Uterus (tissue), 4 donors: ENCODE results near the gene TRAPPC2L. TPM values are rescaled to one million over a fixed set of nuclear protein-coding genes. Genes with fewer than 3 reads are reported as not detected.

Experiments used
- DNase-seq, 2 donors: peaks; one replicate each; pipeline ENCODE4 v3.0.0-alpha.2; 2019 to 2020
- H3K27ac ChIP-seq, 2 donors: fragments of 200-600 bp; sonication (generic); 1 replicate in 1 of 2; 2 replicates in 1 of 2; pipeline ENCODE4 v1.5.1; 2016 to 2018
- H3K27me3 ChIP-seq, 2 donors: fragments of 200-600 bp; sonication (generic); one replicate each; pipeline ENCODE4 v1.5.1; 2018 to 2019; ENCODE audit warnings: control low read depth in 1 of 2
- H3K36me3 ChIP-seq, 2 donors: fragments of 200-600 bp; sonication (generic); one replicate each; pipeline ENCODE4 v1.5.1; 2019; ENCODE audit warnings: control low read depth in 1 of 2
- H3K4me1 ChIP-seq, 2 donors: fragments of 200-600 bp; sonication (generic); one replicate each; pipeline ENCODE4 v1.5.1; 2018 to 2019; ENCODE audit warnings: control low read depth in 1 of 2
- H3K4me3 ChIP-seq, 2 donors: fragments of 200-600 bp; sonication (generic); 1 replicate in 1 of 2; 2 replicates in 1 of 2; pipeline ENCODE4 v1.5.1; 2018 to 2019; ENCODE audit warnings: mild to moderate bottlenecking in 1 of 2
- H3K9me3 ChIP-seq, 2 donors: fragments of 200-600 bp; sonication (generic); one replicate each; pipeline ENCODE4 v1.5.1; 2019; ENCODE audit warnings: control low read depth in 1 of 2
- POLR2A ChIP-seq, 2 donors: fragments of 450-650 bp; IDR thresholded peaks; one replicate each; pipeline ENCODE4 v1.6.1; 2016; ENCODE audit warnings: antibody characterized with exemption in 2 of 2, mild to moderate bottlenecking in 1 of 2, moderate library complexity in 1 of 2
- intact Hi-C: fragments of 100-400 bp; cut with DNase I; formaldehyde crosslinking; loops from one replicate; pipeline ENCODE4 v1.15.1; 2023; ENCODE audit warnings: low total_unique reads
- total RNA-seq, 4 donors: library from RNA; depleted of rRNA in 3 of 4; stranded (reverse); fragments of >200 nt in 3 of 4; gene quantifications; one replicate each; pipeline versions ENCODE4 v1.1.0 to v1.2.4, GENCODE V29; 2014 to 2023
- TF ChIP-seq, protein P1 (sequence below), 4 experiments: fragments of 200-600 bp in 2 of 4; fragments of 450-650 bp in 2 of 4; sonication (generic) in 2 of 4; IDR thresholded peaks; one replicate each; pipeline ENCODE4 v1.5.1; 2016 to 2019; ENCODE audit warnings: antibody characterized with exemption in 4 of 4, mild to moderate bottlenecking in 2 of 4, moderate library complexity in 1 of 4
- donor health status: DM: yes; HTN: yes; CAD: no.

Gene TRAPPC2L
- total RNA-seq, 4 donors from 2014 or later, result 21.5 to 680 (median 70.6) TPM

DNA sequence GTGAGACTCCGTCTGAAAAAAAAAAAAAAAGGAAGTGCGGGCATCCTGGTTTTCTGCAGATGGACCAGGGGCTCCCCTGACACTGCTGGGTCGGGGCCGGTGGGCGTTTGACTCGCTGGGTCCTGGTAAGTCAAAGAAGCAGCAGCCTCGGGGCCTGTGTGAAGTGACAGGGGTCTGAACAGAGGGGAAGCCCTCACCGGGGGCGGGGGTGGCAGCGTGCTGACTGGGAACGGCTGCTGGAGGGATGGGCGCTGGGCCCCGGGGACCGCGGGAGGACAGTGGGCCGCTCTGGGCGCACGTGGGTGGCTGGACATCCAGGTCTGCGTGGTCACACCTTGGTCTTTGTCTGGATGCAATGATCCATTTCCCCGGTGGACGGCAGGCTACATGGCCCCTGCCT is 8.4 kb upstream of the TRAPPC2L start:
- intact Hi-C loops, result no loop called here
- no peak overlapping the region for H3K27ac ChIP-seq
- H3K27me3 ChIP-seq, result no peaks in the 10 kb centered on the region
- H3K36me3 ChIP-seq, result no peaks in the 10 kb centered on the region
- H3K4me1 ChIP-seq, result no peaks in the 10 kb centered on the region
- no peak for DNase-seq
- no peak overlapping the region for H3K4me3 ChIP-seq
- H3K9me3 ChIP-seq, result no peaks in the 10 kb centered on the region
- no peak for TF ChIP-seq POLR2A (IDR thresholded peaks at IDR 0.05)
- TF ChIP-seq, protein P1, sequence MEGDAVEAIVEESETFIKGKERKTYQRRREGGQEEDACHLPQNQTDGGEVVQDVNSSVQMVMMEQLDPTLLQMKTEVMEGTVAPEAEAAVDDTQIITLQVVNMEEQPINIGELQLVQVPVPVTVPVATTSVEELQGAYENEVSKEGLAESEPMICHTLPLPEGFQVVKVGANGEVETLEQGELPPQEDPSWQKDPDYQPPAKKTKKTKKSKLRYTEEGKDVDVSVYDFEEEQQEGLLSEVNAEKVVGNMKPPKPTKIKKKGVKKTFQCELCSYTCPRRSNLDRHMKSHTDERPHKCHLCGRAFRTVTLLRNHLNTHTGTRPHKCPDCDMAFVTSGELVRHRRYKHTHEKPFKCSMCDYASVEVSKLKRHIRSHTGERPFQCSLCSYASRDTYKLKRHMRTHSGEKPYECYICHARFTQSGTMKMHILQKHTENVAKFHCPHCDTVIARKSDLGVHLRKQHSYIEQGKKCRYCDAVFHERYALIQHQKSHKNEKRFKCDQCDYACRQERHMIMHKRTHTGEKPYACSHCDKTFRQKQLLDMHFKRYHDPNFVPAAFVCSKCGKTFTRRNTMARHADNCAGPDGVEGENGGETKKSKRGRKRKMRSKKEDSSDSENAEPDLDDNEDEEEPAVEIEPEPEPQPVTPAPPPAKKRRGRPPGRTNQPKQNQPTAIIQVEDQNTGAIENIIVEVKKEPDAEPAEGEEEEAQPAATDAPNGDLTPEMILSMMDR (IDR thresholded peaks at IDR 0.05), result no peak

DNA sequence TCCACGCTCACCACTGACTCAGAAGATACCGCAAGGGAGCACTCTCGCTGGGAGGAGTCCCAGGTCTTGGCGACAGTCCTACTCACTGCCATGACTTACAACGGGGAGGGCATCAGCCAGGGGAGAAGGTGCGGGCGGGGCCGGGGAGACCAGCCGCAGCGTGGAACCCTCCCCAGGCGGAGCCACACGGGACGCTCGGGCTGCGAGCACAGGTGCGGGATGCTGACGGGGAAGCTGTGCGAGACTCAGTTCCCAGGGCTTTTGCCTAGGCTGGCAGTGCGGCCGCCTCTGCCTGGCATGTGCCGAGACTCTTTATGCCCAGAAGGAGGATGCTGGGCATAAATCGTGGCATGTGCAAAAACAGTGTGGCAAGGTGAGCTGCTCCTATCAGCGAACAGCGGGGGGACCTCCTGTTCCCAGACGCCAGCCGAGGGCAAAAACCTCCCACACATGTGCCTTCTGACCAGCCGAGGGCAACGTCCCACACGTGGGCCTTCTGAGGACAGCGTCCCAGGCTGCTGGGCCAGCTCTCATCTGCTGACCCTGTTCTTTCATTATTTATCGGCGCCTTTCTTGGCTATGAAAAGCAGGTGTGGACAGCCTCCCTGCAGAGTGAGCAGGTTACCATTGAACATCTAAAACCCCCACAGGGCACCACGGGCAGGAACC is 6.3 kb upstream of the TRAPPC2L start:
- Histone ChIP-seq H3K36me3 (no peaks in the 10 kb centered on the region), H3K27me3 (no peaks in the 10 kb centered on the region), H3K9me3 (no peaks in the 10 kb centered on the region), H3K4me3 (no peak overlapping the region), H3K27ac (no peak overlapping the region), H3K4me1 (peaks cover 0 to under 1% of the 10 kb centered on the region in 2 donors)
- intact Hi-C loops, result no loop called here
- TF ChIP-seq, protein P1 (IDR thresholded peaks at IDR 0.05), result no peak
- no peak for TF ChIP-seq POLR2A (IDR thresholded peaks at IDR 0.05)
- no peak for DNase-seq

DNA sequence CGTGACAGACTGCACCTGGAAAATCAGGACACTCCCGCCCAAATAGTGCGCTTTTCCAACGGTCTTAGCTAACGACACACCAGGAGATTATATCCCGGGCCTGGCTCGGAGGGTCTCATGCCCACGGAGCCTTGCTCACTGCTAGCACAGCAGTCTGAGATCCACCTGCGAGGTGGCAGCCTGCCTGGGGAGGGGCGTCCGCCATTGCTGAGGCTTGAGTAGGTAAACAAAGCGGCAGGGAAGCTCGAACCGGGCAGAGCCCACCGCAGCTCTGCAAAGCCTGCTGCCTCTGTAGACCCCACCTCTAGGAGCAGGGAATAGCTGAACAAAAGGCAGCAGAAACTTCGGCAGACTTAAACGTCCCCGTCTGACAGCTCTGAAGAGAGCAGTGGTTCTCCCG is 5.3 kb upstream of the TRAPPC2L start:
- Histone ChIP-seq H3K27ac (no peak overlapping the region), H3K36me3 (no peaks in the 10 kb centered on the region), H3K27me3 (no peaks in the 10 kb centered on the region), H3K4me3 (no peak overlapping the region), H3K9me3 (no peaks in the 10 kb centered on the region), H3K4me1 (peaks cover 0 to 8% of the 10 kb centered on the region in 2 donors)
- no peak for TF ChIP-seq POLR2A (IDR thresholded peaks at IDR 0.05)
- TF ChIP-seq, protein P1 (IDR thresholded peaks at IDR 0.05), result no peak
- no peak for DNase-seq
- intact Hi-C loops, result no loop called here

DNA sequence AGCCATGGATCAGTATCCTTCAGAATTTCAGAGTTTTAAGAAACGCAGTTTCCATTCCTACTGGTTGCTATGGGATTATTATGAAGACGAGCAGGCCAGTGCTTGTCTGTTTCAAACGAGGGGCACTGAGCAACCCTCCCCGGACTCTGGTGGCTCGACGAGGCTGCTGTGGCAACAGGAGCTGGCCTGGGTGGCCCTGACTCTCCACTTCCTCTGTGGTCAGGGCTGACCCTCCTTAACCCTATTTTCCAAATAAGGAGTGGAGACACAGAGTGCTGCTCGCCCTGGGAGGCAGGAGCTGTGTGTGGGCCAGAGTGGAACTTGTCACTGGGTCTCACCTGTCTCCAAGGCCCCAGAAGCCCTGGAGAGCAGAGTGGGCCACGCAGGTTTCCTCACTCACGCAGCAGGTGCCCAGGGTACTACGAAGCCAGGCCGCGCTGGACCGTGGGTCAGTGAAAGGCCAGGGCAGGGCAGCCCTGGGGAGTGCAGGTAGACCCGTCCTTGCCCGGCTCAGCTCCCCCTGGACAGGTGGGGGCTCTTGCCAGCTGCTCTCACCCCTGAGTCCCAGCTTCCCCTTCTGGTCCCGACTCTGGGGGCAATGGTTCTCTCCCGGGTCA is 3.5 kb upstream of the TRAPPC2L start:
- H3K27ac ChIP-seq, result no peak overlapping the region
- no peaks in the 10 kb centered on the region for H3K36me3 ChIP-seq
- no peaks in the 10 kb centered on the region for H3K9me3 ChIP-seq
- no peak overlapping the region for H3K4me3 ChIP-seq
- no peaks in the 10 kb centered on the region for H3K27me3 ChIP-seq
- no peak for DNase-seq
- intact Hi-C loops, result no loop called here
- no peak for TF ChIP-seq POLR2A (IDR thresholded peaks at IDR 0.05)
- TF ChIP-seq, protein P1 (IDR thresholded peaks at IDR 0.05), result no peak
- H3K4me1 ChIP-seq, result peaks cover 0 to 14% of the 10 kb centered on the region in 2 donors

DNA sequence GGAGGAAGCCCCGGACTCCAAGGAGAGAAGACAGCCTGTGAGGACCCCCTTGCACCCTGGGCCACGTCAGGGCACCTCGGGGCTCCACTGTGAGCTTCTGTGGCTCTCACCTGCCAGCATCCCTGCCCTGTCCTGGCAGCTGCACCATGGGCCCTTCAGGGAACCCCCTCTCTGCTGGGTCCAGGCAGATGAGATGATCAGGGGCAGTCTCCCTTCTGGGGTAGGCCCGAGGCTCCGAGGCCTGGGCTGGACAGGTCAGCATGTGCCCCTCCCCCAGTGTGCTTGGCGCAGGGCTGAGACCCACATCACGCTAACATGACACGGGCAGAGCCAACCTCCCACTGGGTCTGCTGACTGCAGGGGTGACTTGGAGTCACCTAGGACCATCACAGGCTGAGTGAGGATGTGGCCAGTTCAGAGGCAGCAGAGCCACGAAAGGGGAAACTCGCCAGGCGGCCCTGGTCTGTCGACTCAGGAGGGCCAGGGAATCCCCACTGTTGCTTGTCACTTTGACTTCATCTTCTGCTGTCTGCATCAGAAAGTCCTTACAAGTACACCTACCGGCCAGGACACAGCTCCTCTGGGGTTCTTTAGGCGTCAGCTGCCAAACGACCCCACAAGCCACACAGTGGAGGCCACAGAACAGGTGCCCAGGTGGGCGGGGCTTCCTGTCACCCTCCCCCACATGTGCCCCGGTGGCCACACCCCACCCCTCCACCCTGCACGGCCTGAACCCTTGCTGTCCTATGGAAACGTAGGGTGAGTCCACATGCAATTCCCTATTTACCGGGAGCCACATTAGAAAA is 2.4 kb upstream of the TRAPPC2L start:
- DNase-seq, result no peak
- Histone ChIP-seq H3K27ac (no peak overlapping the region), H3K9me3 (no peaks in the 10 kb centered on the region), H3K4me3 (no peak overlapping the region), H3K4me1 (peaks cover 0 to 17% of the 10 kb centered on the region in 2 donors), H3K36me3 (no peaks in the 10 kb centered on the region), H3K27me3 (no peaks in the 10 kb centered on the region)
- intact Hi-C loops, result no loop called here
- no peak for TF ChIP-seq POLR2A (IDR thresholded peaks at IDR 0.05)
- TF ChIP-seq, protein P1 (IDR thresholded peaks at IDR 0.05), result no peak
